DND-41 (cell line): ENCODE results near the gene SCAANT1.

Source experiments
- EZH2 ChIP-seq: IDR thresholded peaks from 3 replicates; pipeline ENCODE4 v1.6.1; 2012; ENCODE audit warnings: borderline replicate concordance, low read depth, mild to moderate bottlenecking, moderate library complexity, low read length, inconsistent platforms; ENCODE audit not compliant: severe bottlenecking
- TF ChIP-seq, protein P1 (sequence below): IDR thresholded peaks from 2 replicates; pipeline ENCODE4 v1.5.1; 2012; ENCODE audit warnings: borderline replicate concordance, low read length, moderate library complexity, mild to moderate bottlenecking; ENCODE audit not compliant: poor library complexity, severe bottlenecking; ENCODE audit errors: extremely low read depth

DNA sequence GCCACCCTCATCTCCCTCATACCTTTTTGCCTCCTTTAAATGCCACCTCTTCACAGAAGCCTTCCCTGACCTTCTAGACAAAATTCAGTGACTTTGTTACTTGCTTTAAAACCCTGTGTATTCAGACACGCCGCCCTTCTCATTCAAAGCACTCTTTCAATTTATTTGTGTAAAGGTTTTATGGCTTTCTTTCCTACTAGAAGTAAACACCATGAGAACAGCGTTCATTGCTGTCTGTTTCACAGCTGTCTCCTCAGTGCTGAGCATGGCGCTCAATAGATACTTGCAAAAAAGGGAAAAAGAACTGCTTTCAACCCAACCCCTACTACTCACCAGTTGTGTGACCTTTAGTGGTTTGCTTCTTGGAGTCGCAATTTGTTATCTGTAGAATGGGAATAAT, 31.5 kb downstream of the SCAANT1 start:
- TF ChIP-seq, protein P1, sequence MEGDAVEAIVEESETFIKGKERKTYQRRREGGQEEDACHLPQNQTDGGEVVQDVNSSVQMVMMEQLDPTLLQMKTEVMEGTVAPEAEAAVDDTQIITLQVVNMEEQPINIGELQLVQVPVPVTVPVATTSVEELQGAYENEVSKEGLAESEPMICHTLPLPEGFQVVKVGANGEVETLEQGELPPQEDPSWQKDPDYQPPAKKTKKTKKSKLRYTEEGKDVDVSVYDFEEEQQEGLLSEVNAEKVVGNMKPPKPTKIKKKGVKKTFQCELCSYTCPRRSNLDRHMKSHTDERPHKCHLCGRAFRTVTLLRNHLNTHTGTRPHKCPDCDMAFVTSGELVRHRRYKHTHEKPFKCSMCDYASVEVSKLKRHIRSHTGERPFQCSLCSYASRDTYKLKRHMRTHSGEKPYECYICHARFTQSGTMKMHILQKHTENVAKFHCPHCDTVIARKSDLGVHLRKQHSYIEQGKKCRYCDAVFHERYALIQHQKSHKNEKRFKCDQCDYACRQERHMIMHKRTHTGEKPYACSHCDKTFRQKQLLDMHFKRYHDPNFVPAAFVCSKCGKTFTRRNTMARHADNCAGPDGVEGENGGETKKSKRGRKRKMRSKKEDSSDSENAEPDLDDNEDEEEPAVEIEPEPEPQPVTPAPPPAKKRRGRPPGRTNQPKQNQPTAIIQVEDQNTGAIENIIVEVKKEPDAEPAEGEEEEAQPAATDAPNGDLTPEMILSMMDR = no peak
- TF ChIP-seq EZH2 = no peak
